Measurements from ENCODE around the gene NUP160.
"Not testable (repeated sequence)": the region's sequence is repeated elsewhere in the genome, so short reads cannot be mapped to it uniquely, and the experiment has no call there.

NUP160 gene

GRCh38 chr11:47863898-47864430 lies 15.8 kb upstream of the NUP160 start:
- no peak for DNase-seq (ENCODE audit: low spot score)

DNA sequence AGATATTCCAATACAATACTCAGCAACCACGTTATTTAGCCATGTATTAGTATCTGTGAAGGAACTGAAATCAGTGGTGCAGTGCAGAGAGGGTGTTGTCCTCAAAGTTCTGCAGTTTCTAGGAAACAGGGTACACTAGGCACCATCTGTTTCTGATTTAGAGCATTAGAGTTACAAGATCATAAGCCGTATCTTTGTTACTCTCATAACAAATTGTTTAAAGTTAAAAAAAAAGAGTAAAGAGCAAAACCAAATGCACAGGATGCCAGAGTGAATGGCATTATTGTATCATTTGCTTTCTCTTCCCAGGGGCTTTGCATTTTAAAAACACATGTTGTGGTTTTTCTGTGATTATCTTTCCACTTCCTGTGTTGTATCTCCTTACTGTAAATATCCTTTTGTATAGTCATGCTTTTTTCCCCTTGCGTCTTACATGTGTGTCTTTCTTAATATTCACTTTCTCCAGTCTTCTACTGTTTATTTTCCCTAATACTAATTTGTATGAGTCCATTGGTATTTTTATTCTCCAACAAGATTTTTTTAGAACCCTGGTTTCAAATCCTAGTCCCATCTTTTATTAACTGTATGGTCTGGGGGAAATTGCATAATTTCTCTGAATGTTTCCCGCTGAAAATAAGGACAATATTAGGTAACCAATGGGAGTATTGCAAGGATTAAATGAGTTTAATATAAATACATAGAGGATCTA lies 15.2 kb upstream of the NUP160 start:
- peak; percentile 51 for DNase-seq (ENCODE audit: low spot score)

DNA sequence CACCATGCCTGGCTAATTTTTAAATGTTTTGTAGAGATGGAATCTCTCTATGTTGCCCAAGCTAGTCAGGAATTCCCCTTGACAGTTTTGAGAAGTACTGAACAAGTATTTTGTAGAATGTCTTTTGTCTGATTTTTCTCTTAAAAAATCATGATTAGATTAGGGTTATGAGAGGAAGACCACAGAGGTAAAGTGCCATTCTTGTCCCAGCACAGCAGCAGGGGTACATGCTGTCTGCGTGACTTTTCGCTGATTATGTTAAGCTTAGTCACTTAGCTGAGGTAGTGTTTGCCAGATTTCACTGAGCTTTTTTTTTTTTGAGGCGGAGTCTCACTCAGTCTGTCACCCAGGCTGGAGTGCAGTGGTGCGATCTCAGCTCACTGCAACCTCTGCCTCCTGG lies 13.6 kb upstream of the NUP160 start:
- no peak for DNase-seq (ENCODE audit: low spot score)

GRCh38 chr11:47860536-47860935 lies 12.4 kb upstream of the NUP160 start:
- DNase-seq (ENCODE audit: low spot score) = no peak

DNA sequence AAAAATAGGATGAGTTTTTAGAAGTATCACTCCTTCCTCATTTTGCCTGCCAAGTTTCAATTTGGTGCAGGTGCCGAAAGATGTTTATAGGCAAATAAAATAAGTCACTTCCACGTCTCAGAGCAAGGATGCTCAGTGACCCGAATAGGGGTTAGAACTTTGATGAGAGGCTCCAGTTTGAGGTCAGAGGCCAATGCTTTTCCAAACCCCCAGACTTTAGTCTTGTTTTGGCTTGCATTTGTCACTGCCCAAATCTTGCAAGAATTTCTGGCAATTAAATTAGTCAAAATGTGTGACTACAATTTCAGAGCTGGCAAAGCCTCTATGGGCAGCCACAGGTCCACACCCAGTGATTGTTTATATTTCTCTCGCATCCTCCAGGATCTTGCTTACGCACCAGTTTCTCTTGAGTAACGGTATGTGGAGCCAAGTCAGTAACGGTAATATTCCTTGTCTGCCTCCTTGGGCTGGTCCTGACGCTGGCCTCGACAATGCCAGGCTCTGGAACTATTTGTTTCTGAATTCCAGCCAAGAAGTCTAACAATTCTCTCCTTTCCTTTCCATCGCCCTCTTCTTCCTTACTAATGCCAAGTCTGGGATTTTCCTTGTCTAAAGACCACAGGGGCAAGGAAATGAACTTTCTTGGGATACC lies 9.9 kb upstream of the NUP160 start:
- no peak for DNase-seq (ENCODE audit: low spot score)

GRCh38 chr11:47857485-47857884 lies 9.3 kb upstream of the NUP160 start:
- DNase-seq (ENCODE audit: low spot score) = no peak

GRCh38 chr11:47856186-47856585 lies 8.0 kb upstream of the NUP160 start:
- DNase-seq (ENCODE audit: low spot score) = no peak

DNA sequence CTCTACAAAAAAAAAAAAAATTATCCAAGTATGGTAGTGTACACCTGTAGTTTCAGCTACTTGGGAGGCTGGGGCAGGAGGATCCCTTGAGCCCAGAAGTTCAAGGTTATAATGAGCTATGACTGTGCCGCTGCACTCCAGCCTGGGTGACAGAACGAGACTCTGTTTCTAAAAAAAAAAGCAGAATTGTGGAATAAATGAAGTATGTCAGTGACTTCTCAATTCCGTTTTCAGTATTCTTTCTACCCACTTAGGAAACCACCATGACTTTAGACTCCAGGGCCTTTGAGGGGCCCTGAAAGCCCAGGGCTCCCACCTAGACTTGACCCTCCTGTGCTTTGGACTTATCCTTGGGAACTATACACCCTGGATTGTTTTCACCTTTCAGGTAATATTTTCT lies 6.5 kb upstream of the NUP160 start:
- DNase-seq (ENCODE audit: low spot score) = no peak

- no peak for DNase-seq (ENCODE audit: low spot score)
Observed at GRCh38 chr11:47852053-47852452, 3.9 kb upstream of the NUP160 start.

DNA sequence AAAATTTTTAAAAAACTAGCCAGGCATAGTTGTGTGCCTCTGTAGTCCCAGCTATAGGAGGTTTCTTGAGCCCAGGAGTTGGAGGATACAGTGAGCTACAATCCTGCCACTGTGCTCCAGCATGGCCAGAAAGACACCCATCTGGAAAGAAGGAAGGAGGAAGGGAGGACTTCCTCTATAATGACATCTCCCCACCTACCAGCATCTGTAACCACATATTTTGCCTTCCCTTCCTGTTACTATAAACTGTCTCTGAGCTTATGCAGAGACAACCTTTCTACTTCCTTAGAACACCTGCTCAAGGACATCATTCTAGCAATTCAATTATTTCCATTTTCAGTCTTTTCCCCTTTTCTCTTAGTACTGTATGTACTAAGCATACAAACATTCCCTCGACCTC lies 2.2 kb upstream of the NUP160 start:
- DNase-seq (ENCODE audit: low spot score) = no peak

DNA sequence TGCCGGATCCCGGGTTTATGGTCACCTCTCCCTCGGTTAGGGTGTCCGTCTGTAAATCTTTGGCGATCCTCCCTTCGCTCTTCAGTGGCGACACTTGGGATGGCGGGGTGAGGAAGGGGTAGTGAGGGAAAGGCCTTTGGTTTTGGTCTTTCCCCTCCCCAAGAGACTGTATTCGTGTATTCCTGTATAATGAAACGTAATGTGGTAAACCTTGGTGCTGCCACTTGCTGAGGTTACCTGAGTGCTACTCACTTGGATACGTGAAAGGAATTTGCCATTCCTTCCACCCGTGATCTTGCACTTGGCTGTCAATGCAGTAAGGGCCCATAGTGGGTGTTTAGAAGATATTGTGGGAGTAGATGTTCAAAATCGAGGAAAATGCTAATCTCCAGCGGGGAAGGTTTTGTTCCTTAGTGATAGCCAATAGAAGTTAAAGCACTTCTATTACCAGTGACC lies 578 bp upstream of the NUP160 start:
- DNase-seq (ENCODE audit: low spot score) = no peak

GRCh38 chr11:47847537-47847891 lies 636 bp downstream of the NUP160 start:
- DNase-seq (ENCODE audit: low spot score) = no peak

- DNase-seq (ENCODE audit: low spot score) = no peak
Observed at GRCh38 chr11:47846998-47847397, 1.2 kb downstream of the NUP160 start.

GRCh38 chr11:47843361-47844055 lies 4.6 kb downstream of the NUP160 start:
- no peak for DNase-seq (ENCODE audit: low spot score)

DNA sequence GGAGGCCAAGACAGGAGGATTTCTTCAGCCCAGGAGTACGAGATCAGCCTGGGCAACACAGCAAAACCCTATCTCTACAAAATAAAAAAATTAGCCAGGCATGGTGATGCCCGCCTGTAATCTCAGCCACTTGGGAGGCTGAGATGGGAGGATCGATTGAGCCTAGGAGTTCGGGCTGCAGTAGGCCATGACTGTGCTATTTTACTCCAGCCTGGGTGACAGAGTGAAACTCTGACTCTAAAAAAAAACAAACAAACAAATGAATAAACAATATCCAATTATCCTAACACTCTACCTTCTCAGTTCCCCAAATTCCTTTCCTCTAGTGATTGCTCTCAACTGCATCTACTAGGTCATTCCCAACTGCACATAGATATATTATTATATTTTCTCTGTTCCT lies 5.4 kb downstream of the NUP160 start:
- no peak for DNase-seq (ENCODE audit: low spot score)

GRCh38 chr11:47837929-47838328 lies 10.2 kb downstream of the NUP160 start:
- no peak for DNase-seq (ENCODE audit: low spot score)

GRCh38 chr11:47837292-47837691 lies 10.9 kb downstream of the NUP160 start:
- DNase-seq (ENCODE audit: low spot score) = no peak

DNA sequence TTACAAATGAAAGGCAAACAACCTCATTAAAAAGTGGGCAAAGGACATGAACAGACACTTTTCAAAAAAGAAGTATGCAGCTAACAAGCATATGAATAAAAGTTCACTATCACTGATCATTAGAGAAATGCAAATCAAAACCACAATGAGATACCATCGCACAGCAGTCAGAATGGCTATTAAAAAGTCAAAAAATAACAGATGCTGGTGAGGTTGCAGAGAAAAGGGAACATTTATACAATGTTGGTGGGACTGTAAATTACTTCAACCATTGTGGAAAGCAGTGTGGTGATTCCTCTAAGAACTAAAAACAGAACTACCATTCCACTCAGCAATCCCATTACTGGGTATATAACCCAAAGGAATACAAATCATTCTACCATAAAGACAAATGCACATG lies 18.1 kb downstream of the NUP160 start:
- DNase-seq (ENCODE audit: low spot score) = not testable (repeated sequence)

- DNase-seq (ENCODE audit: low spot score) = no peak
Observed at GRCh38 chr11:47828284-47828683, 19.9 kb downstream of the NUP160 start.

DNA sequence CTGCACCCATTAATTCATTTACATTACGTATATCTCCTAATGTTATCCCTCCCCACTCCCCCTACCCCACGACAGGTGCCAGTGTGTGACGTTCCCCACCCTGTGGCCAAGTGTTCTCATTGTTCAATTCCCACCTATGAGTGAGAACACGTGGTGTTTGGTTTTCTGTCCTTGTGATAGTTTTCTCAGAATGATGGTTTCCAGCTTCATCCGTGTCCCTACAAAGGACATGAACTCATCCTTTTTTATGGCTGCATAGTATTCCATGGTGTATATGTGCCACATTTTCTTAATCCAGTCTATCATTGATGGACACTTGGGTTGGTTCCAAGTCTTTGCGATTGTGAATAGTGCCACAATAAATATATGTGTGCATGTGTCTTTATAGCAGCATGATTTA lies 25.5 kb downstream of the NUP160 start:
- DNase-seq (ENCODE audit: low spot score) = not testable (repeated sequence)

DNA sequence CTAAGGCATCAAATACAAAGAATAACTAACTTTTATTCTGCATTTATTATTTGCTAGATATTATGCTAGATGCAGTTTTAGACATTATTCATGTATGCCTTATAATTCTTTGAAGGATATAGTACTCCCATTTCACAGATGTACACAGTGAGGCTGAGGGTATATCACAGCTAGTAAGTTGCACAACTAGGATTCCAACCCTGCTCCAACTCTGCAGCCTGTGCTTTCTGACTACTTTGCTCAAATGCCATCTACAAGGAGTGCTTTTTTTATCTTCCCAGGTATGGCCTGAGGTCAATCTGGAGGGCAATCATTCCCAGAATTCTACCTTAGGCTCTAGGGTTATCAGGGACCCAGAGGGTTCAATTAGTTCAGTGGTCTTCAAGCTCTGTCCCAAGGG lies 28.4 kb downstream of the NUP160 start:
- DNase-seq (ENCODE audit: low spot score) = no peak

DNA sequence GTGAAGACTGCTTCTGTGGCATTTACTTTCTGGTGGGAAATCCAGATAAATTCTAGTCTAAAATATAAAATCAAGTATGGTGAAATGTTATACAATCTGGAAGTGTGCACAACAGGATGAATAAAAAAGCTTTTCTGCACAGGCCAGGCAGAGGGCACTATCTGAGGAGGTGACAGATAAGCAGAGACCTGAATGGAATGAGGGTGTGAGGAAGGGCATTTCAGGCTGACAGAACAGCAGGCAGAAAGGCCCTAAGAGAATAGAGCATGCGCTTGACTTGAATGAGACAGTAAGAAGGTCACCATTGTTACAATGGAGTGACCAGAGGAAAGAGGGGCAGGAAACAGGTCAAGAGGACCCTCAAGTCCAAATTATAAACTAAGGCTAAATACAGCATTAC lies 47.4 kb downstream of the NUP160 start:
- DNase-seq (ENCODE audit: low spot score) = no peak

- no peak for DNase-seq (ENCODE audit: low spot score)
Observed at GRCh38 chr11:47797633-47798032, 50.5 kb downstream of the NUP160 start.
